CD4-positive, alpha-beta T cell treated with Interleukin-6 at 100 ng/mL for 8 hours (primary cell): Measurements from ENCODE around the gene KRT33B.
"Not testable (repeated sequence)": the region's sequence is repeated elsewhere in the genome, so short reads cannot be mapped to it uniquely, and the experiment has no call there.

Experiments
- DNase-seq: peaks from one replicate; pipeline ENCODE4 v3.0.0-alpha.2; 2020; ENCODE audit warnings: mixed read lengths, low spot score

The KRT33B gene

DNA sequence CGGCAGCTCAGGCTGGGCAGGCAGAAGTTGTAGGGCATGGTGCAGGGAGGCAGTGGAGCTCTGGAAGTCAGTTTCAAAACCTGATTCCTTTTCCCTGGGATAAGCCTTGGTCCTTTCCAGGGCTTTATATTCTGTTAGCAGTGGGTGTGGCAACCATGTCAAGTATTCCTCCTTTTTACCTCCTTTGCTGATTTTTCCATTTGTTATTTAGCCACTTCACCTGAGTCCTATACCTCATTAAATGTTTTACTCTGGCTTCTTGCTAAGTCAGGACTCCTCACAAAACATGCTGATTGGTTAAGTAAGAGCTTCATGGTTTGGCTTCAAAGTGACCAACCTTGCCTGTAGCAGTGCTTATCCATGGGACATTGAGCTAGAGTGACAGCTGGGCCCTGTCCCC lies at the start of gene KRT33B:
TSS of gene KRT33B (minus strand) at position 101 of the 400 bp plus-strand sequence. CDS start at position 38, 63 bp downstream.
- DNase-seq: no peak

DNA sequence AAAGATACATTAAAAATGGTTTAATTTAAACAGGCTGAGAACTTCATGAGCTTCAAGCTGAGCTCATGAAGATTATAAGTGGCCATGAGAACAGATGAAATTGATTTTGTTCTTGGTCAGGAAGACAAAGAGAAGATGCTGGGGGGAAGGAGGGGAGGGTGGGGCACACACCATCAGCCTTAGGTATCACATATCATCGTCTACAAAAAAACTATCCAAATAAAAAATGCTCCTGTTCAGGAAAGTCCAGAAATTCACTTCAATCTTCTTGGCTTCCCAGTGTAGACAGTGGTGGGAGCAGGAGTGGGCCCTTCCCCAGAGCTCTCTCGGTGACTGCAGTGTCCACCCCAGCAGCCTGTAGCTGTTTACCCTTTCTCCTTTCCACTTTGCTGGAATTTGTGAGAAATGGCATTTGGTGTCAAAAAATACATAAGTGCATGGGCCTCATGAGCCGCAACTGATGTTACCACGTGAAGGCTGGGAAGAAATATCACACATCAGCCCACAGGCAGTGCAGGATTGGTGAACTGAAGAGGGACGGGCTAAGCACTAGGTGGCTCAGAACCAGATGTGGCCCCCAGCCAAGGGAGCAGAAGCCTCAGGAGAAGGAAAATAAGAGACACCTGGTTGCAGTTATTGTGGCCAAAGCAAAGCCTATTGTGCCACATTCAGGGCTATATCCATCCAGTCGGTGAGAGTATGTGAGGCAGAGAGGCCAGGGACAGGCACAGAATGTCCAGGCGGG lies 48.7 kb upstream of the KRT33B start:
- DNase-seq: no peak

DNA sequence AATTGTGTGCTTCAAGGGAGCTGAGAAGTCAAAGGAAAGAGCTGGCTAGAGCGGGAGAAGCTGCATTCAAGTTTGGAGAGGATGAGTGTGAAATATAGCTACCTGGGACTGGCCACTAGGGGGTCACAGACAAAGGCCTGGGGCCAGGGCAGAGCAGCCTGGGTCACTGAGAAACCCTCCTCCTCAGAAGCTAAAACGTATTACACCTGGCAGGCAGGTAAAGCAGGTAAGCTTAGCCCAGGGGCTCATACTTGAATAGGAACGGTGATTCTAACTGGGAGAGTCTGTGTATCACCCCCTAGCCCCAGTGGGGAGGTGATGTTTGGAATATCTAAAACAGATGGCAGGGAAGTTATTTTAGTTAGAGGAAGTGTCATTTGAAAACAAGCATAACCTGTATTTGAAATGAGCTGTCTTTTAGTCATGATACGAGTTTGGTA lies 48.0 kb upstream of the KRT33B start:
- no peak for DNase-seq

DNA sequence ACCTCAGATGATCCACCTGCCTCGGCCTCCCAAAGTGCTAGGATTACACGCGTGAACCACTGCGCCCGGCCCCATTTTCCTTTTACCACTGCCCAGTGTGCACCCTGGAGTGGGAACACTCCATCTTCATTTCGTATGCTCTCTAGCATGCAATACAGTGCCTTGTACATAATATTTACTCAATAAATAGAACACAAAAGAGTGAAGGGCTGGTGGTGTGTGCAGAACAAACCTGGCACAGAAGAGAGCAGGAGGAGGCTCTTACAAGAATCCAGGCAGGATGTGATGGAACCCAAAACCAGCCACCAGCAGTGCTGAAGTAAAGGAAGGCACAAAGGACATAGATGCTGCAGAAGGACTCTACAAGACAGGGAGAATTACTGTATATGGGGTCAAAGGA lies 47.5 kb upstream of the KRT33B start:
- DNase-seq: no peak

DNA sequence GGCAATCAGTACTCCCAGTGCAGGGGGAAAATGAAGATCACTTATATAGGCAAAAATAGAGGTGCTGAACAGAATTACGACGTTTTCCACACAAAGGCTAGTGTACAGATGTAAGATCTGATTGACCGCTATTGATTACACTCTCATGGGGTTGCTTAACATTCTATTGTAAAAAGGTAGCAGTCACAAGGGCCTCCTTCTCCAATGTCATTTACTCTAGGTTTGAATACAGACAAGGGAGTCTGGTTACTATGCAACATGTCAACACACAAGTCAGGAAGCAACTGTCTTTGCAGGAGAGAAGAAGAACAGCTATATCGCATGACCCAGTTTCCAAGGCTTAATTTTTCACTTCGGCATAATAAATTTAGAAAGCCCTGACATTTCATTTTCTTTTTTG lies 46.9 kb upstream of the KRT33B start:
- no peak for DNase-seq

DNA sequence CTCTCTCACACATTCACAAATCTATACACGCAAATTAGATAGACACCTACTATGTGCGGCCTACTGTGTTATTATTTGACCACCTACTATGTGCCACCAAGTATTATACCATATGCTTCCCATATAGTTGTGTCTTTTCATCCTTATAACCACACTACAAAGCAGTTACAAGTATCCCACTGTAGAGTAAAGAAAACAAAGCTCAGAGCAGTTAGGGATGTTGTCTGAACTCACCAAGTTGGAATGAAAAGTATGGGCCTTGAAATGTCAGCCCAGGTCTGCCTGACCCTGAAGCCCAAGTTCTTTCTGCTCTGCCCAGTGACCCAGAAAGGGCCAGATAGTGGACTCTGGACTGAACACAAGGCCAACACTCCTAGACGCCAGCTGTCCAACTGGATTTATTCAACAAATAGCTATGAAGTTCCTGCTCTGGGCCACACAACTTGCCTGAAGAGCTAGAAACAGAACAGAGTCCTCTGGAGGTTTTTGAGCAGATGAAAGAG lies 46.3 kb upstream of the KRT33B start:
- DNase-seq: no peak

DNA sequence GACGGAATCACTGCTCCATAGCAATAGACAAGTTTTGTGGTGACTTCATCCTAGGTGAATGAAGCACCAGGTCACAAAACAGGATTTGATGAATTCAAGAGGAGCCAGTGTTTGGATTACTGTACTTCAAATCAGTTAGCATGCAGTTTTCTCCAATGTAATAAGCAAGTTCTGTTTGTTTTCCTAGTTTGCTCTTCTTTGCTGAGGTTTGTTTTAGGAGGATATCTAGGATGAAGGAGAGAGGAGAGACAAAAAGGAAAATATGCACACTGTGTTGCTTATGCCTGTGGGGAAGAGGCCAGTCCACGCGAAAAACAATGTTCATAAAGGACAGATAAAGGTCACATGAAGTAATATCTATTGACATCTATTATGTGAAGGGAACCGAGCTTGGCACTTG lies 45.8 kb upstream of the KRT33B start:
- DNase-seq: no peak

DNA sequence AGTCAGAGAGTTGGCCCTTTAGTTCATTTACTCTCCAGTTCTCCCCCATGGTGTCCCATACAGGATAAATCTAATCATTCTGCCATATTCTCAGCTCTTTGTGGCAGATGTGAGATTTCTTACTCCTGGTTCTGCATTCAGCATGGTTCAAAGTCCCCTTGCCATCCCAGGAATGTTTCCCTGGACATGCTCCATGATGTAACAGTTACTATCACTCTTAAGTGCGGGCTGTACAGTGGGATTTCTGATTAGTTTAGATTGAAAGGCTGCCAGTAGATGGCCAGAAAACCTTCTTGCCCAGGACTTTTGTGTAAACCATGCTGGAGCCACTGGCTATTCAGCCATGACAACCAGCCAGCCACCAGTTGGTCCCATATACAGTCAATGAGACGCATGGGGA lies 44.4 kb upstream of the KRT33B start:
- DNase-seq: no peak

DNA sequence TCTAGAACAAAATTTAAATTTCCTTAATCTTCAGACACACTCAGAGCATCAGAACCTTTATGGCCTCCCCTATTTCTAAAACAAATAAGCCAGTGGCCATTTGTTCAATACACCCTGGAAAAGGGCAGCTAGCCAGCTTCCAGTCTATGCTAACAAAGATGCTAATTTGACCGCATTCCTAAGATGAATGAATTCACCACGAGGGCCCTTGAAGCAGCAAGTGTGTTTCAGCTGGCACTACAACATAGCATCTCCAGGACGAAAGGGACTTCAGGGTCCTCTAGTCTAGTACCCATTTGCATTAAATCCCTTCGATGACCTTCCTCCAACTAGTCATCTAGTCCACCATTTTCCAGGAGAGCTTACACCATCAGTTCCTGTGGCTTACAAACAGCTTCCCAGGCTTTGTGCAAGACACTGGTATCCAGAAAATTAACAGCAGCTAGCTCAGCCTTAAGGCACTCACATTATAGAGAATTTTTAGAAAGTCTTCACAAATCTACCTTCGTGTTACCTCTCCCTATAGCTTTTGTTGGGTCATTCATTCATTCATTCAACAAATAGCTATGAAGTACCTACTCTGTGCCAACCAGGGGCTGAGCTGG lies 43.8 kb upstream of the KRT33B start:
- no peak for DNase-seq

DNA sequence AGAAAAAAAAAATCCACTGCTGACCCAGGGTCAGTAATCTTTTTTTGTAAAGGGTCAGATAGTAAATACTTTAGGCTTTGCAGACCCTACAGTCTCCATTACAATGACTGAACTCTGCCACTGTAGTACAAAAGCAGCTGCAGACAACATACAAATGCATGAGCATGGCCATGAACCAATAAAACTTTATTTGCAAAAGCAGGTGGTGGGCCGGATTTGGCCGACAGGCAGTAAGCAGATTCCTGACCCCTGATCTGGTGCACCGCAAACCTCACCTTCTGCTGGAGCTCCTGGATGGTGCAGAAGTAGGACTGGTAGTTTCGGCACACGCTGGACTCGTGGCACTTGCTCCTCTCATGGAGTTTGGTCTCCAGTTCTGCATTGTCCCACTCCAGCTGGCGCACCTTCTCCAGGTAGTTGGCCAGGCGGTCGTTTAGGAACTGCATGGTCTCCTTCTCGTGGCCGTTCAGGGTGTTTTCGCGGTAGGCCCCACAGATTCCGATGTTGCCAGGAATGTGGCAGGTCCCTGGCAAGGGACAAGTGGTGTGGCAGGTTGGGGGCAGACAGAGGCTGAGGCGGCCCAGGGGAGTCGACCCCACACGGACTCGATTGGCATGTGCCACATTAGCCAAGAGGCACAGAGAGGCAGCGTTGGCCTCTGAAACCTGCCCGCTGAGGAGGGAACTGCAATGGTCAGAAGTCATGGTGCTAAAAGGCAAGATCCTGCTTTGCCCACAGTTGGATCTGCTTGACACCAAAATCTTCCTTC lies 41.6 kb upstream of the KRT33B start:
- no peak for DNase-seq

DNA sequence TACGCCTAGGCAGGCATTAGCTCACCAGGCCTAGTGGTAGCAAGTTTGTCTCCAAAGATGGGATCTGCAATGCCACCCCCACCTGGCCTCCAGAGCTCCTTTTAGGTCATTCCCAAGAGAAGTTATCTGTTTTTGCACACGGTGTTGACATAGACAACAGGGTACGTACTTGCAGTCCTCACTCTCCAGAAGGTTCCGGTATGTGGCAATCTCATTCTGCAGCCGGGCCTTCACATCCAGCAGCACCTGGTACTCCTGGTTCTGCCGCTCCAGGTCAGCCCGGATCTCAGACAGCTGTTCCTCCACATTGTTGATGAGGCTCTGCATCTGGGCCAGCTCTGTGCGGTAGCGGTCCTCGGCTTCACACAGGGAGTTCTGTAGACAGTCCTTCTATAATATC lies 37.6 kb upstream of the KRT33B start:
- no peak for DNase-seq

DNA sequence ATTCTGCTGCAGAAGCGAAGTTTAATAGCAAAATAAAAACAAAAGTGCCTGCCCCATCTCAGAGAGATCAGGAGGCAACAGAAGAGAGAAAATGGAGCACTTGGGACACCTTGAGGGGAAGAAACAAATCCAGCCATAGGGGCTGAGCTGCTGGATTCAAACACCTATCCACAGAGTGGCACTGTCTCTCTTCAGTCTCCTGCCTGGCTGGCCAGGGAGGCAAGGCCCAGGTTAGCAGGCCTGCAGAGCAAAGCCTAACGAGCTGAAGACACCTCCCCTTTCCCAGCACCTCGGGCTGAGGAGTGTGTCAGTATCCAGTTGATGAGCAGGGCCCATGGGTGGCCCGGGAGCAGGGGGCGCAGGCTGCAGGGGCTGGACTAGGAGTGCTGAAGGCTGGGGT lies 36.6 kb upstream of the KRT33B start:
- no peak for DNase-seq

DNA sequence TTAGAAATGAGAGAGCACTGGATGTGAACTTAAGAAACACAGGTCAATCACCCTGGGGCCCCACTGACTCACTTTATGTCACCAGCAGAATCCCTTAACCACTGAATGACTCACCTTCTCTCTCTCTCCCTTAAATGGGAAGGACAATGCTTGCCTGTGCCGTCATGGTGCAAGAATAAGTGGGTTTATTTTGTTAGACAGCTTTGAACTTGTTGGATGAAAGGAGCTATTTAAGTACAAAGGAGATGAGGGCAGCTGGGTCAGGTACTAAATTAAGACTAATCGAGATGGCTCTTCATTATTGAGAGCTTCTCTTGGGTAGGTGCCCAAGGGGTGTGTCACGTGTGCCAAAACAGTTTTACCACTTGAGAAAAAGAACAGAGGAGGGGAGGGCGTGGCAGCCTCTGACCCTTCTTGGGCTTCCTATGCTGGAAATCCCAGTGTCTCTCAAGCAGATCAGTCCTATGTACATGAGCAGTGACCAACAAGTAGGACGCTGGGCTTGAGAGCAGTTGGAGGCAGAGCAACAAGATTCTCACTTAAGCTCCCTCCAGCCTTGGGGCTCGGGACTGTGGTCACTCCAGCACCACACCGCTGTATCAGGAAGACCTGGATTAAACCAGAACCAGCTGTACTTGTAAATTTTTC lies 34.5 kb upstream of the KRT33B start:
- peak; percentile 44 for DNase-seq

DNA sequence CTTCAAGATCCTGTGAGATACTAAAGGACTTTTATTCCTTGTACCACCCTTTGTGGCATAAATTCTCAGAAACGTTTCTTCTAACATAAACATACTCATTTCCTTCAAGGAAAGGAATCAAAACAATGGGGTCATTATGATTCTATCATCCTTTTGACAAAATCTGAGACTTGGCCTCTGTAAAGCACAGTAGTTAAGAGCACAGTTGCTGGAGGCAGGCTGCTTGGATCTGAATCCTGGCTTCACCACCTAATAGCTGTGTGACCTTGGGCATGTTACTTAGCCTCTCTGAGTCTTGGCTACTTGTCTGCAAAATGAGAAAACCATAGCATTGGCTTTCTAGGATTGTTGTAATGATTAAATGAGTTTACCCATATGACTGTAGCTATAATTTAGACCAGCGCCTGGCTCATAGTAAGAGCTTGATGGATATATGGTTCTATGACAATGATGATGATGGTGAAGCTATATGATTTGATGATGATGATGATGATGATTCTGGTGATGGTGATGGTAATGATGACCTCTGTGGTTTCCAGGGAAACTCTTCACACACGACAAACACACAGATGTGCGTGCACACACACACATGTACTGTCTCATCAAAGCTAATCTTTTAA lies 33.9 kb upstream of the KRT33B start:
- no peak for DNase-seq

DNA sequence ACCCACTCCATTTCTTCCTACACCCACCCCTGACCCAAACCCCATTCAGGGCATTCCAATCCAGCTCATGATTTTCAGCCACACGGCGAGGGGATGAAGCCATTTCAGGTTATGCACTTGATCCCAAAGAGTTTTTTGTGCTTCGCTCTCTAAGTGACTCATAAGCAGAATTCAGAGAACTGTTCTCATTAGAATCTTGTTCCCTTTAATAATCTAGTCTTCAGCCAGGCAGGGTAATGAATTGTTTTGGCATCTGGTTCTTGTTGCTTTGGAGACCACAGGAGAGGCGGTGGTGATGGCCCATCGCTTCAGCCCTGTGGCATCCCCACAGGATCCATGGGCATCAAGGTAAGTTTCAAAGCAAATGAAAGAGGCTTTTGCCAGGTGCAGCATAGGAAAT lies 32.5 kb upstream of the KRT33B start:
- no peak for DNase-seq

DNA sequence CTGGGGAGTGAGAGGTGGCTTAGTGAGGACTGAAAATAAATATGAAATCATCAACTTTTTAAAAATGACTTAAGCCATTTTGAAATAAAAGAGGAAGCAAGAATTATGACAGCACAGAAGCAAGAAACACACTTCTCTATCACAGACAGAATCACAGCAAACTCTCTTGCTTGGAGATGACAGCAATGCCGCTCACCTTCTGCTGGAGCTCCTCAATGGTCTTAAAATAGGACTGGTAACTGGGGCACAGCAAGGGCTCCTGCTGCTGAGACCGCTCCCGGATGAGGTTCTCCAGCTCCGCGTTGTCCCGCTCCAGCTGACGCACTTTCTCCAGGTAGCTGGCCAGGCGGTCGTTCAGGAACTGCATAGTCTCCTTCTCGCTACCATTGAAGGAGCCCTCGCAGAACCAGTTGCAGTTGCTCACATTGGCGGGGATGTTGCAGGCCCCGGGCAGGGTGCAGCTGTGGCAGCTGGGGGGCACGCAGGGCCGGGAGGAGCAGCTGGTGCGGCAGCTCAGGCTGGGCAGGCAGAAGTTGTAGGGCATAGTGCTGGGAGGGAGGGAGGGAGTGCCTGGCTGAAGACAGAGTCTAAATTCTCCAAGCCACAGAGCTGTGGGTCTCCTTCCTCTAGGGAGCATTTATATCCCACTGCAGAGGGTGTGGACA lies 27.5 kb upstream of the KRT33B start, which contains the start of gene KRT31:
TSS of gene KRT31 (minus strand) at position 613 of the 665 bp plus-strand sequence. CDS start at position 544, 69 bp downstream.
- DNase-seq: no peak

DNA sequence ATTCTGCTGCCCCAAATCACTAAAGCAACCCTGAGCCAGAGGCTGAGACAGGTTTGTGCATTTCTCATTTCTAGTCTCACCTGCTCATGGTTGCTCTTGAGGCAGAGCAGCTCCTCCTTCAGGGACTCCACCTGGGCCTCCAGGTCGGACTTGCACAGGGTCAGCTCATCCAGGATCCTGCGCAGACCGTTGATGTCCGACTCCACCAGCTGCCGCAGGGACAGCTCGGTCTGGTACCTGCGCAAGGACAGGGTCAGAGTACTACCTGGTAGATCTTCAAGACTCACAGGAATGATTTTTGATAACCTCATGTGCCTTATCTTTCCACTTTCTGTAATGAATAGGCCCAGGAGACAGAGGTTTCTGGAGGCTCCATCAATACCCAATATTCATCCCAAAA lies 26.7 kb upstream of the KRT33B start:
- DNase-seq: no peak

DNA sequence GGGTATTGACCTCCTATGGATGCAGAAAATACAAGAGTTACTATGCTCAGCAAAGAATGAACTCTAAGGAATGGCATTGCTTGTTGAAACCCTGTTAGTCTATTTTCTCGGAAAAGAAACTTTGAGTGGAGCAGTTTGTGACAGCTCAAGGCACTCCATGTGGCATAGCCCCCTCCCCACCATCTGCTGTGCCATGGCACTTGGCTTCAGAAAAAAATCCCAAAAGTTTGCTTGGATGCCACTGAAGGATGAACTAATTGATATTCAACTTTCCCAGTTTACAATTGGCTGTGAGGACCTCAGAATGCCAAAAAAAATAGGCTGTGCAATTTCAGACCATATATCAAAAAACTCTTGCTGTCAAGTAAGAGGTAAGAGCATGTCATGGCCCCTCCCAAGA lies 26.0 kb upstream of the KRT33B start:
- DNase-seq: no peak

DNA sequence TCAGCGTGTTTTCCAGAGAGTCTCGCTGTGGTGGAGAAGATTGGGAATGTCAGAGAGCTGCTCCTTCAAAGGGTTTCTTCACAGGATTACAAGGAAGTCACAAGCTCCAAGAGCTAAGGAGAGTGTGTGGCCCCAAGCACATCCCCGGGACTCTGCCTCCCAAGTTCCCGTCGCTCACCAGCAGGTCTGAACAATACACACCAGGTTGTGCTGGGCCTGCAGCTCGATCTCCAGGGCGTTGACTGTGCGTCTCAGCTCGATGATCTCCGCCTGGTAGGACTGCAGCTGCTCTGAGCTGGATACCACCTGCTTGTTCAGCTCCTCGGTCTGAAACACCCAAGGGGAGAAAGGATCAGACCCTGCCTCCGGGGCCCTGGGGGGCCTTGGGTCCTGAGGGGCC lies 25.4 kb upstream of the KRT33B start:
- not testable (repeated sequence) for DNase-seq

DNA sequence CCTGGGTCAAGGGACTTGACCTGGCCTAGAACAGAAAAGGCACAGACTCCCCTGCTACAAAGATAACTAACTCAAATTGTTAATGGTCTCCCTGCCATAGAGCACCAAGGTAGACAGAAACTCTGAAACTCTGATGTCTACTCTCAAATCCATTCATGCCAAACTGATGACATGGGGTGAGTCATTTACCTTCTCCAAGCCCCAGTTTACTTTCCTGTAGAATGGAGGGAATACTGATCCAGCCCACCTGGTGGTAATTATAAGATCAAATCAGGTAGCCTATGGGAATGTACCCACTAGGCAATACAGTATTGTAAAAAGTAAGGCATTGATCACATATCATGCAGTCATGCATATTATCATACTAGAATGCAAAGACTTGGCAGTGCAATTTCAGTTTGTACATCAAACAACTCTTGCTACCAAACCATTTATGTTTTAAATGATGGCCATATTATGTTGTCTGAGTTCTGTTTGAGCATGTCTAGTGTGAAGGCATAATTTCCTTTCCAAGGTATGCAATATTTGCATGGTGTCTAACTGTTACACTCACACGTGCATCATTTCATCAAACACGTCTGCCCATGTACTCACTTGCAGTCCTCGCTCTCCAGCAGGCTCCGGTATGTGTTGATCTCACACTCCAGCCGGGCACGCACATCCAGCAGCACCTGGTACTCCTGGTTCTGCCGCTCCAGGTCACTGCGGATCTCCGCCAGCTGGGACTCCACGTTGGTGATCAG lies 24.8 kb upstream of the KRT33B start:
- DNase-seq: no peak

DNA sequence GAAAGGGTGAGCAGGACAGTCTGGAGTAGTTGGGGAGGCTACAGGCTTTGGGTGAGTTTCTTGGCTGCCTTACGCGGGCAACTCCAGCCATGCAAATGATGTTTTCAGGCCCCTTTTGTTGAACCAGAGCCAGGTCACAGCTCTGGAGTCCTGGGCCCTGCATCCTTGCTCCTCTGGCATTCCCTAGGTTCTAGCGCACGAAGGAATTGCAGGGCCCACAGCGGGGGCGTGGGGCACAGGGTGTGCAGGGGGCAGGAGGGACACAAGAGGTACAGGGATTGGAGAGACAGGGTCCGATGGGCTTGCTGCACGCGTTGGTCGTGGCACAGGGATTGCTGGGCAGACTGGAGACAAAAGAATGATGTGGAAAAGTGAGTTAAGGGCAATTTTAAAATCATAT lies 24.2 kb upstream of the KRT33B start:
- no peak for DNase-seq
